Activated CD4-positive, alpha-beta T cell treated with anti-CD3 and anti-CD28 coated beads, Interleukin-2, amount 50 U/mL, for 48 hours (primary cell): ENCODE results near the gene PHKA2.

Source experiments
- DNase-seq, 2 experiments: peaks; one replicate each; pipeline ENCODE4 v3.0.0-alpha.2; 2020

PHKA2 gene

DNA sequence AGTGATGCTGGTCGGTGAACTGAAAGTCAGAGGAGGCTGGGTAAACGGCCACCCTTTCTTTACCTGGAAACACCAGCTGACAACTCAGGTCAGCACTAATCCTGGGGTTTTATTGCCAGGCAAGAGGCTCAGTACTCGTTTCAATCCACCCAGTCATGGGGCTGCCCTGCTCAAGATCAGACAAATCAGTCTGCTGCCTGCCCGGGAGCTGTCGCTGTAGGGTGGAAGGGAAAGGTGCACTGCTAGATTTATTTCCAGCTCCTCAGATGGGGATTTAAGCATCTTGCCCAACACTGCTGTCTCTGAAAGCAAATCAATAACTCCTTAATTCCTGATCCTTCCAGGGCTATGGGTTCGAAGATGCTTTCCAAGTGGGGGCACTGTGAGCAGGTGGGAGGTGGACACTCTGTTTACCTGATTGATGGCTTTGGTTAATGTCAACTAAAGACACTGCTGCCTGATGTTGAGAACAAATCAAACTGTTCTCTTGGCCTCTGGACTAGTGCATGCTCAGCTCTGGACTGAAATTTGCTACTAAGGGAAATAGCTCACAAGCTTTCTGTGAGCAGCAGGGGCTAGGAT is 59.3 kb downstream of the PHKA2 start:
- no peak for DNase-seq

- DNase-seq, result no peak
Observed at GRCh38 chrX:18920566-18920965, 63.3 kb downstream of the PHKA2 start.

DNA sequence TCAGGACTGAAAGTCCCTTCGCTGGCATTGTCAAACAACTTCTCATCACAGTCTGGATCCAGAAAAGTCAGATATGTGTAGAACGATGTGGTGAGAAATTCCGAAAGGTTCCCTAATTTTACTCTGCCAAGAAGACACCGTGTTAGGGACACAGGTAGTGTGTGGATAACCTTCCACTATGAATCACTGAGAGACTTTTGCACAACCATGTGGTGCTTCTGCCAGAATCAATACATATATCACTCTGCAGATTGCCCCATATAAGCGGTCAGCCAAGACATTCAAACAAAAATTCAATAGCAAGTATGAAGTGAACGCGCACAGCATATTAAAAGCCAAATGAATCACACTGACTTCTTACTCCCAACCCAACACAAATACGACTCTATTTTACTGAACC is 63.8 kb downstream of the PHKA2 start:
- DNase-seq, result no peak

- DNase-seq, result no peak
Observed at GRCh38 chrX:18917831-18918230, 66.1 kb downstream of the PHKA2 start.

DNA sequence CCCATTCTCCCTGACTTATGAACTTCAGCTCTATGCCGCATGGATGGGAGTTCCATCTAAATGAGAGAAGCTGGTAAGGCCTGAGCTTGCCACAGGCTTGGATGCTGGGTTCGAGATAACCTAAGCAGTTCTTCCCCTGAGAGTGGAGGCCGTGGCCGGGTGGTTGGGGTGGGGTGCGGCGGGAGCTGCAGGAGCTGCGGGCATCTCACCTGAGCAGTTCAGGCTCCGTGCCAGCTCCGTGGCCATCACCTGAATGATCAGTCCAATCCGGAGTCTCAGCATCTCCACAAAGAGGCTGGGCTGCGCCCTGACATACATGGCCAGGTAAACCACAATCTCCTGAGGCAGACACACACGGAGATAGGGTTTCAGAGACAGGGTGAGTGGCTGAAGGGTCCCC is 77.6 kb downstream of the PHKA2 start:
- no peak for DNase-seq

- DNase-seq, result no peak
Observed at GRCh38 chrX:18900401-18900976, 83.4 kb downstream of the PHKA2 start.

- no peak for DNase-seq
Observed at GRCh38 chrX:18899796-18900380, 84.0 kb downstream of the PHKA2 start.

DNA sequence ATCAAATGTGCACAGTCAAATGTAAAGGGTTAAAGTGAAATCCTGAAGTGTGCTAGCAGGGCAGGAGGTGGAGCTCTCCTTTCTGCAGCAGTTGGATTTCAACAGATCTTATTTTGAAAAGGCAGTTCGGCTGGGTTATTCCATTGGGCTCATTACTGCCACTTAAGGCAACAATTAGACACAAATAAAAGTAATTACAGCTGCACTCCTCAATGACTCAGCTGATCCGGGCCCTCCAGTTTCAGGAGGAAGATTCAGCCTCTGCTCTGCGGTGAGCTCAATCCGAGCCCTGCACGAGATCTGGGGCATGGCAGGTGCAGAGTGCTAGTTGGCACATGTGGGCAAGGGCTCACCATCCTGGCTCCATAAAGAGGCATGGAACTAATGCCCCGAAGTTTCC is 85.4 kb downstream of the PHKA2 start:
- DNase-seq, result no peak

DNA sequence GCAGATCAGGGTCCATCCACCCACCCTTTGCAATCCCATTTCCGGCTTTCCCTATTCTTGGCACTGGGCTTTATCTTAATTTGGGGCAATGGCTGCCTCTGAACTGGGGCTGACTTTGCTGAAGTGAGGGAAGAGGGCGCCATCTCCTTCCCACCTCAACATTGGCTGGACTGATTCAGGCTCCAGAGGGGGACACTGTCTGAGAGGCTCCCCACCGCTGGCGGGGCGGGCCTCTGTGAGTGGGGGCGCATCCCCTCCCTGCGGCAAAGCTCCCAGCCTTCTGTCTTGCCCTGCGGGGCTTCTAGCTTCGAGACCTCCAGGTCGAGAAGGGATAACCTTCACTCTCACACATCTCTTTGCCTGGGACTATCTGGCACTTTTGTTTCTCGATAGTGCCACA is 85.8 kb downstream of the PHKA2 start:
- DNase-seq, result no peak

- DNase-seq, result no peak
Observed at GRCh38 chrX:18897611-18898010, 86.3 kb downstream of the PHKA2 start.

DNA sequence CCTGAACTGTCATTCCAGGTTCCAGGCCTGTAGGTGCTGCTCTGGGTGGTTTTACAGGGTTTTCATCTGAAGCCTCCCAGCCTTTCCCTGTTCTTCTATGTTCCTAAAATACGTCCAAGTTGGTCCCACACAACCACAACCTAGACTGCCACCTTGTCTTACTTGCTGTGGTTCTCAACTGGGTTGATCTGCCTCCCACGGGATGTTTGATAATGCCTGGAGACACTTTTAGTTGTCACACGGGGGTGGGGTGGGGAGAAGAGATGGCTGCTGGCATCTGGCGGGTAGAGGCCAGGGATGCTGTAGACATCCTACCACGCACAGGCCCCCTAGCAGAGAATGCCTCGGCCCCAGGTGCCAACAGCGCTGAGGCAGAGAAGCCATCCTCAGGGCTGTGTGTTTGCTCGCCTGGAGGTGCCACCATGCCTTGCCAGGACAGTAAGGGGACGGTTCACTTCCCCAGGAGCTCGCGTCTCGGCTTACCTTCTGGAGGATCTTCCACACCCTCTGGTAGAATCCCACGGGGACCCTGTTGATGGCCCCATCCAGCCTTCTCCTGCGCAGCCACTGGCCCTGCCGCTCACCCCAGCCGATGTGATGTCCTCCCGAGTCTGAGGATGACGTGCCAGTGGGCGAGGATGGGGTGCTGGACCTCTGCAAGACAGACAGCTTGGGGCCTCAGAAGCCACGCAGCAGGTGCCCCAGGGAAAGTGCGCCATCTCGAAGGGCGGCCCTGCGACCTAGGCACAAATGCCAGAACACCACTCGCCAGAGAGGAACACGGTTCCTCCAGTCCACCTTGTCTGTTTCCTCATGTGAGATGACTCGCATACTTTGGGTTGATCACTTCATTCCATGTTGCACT is 87.0 kb downstream of the PHKA2 start:
- no peak for DNase-seq

DNA sequence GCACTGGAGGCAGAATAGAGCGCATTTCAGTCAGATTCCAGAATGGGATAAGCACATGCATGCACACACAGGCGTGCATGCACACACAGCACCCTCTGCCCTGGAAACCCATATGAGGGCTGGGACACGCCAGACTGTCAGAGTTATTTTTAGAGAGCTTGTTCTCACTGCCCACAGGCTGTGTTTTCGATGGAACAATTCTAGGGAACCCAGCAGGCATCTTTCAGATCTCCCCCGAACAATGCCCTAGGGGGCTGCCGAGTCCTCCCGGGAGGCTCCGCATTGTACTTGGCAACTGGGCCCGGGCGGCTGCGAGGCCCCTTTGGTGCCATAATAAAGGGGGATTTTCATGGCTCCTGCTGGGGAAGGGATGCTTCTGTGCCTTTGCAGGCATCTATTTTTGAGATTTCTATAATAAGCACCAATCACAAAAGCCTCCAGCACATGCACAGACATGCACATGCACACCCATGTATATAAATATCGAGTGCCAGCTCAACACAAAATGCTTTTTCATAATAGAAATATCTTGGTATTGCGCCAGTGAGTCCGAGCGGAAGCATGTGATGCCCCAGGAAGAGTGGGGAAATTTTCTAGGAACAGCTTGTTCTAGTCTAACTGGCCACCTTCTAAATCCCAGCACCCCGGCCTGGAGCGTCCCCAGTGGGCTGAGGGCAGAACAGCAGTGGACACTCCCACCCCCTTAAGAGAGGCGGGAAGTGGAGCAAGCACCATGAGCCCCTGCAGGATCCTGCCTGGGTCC is 88.5 kb downstream of the PHKA2 start:
- DNase-seq, result no peak

DNA sequence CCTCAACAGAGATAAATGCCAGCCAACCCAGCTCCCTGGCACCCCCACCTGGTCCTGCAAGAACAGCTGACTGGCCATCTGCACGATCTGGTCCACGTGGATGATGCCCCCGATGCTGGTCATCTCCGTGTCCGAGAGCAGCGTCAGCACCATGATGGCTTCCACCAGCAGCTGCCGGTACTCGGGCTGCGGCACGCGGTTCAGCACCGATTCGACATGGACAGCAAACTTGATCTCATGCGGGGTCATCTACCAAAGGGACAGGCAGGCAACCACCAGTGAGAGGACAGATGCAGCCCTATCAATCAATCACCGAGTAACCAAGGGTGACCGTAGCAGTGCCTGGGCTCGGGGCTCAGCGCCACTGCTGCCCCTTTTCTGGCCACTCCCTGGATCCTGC is 89.8 kb downstream of the PHKA2 start:
- DNase-seq, result no peak

DNA sequence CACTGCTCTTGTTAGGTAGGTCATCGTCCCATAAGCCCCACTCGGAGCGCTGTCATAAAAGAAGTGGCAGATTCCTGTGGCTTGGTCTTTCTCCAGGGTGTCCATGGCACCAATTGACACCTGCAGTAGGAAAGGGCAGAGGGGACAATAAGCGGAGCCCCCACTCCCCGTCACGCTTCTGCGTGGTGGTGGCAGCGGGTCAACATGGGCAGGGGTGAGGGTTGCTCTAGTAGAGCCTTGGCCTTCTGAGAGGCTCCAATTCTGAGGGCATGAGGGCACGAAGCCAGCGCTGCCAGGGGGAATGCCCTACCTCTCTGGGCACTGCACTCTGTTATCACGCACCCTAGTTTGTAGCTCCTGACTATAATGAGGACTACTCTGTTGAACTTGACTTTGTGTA is 90.4 kb downstream of the PHKA2 start:
- no peak for DNase-seq

DNA sequence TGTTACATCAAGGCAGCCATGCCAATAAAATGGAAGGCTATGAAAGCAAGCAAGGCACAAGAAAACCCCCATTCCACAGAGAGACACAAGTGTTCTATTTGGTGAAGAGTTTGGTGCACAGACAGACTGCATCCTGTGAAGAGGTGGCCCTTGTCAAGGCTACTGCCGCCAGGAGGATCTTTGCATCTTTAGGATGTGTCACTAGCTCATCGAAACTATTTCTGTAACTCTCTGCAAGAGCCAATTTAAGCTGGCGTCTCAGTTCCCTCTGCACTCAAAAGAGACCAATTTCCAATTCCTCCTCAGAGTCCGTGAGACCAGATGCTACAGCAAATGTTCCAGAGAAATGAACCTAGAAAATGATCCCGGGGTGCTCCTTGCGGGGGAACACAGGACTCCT is 91.0 kb downstream of the PHKA2 start:
- DNase-seq, result no peak

DNA sequence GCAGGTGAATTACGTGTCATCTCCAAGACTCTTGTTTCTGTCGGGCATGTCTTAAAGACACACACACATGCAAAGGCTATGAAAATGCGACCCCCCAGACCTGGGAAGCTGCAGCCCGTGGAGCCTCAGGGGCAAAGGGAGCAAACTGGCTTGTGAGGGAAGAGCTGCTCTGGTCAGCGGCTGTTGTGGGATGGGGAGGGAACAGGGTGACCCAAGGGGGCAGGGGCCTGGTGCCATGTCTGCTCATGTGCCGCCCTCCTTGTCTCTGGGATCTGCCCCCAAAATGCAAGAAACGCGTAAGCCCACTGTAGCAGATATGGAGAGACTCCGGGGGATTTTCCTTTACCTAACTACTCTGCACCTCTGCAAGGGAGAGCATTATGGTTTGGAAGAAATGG is 92.4 kb downstream of the PHKA2 start:
- no peak for DNase-seq

GRCh38 chrX:18890724-18891547 is 93.0 kb downstream of the PHKA2 start:
- no peak for DNase-seq

GRCh38 chrX:18890049-18890381 is 93.9 kb downstream of the PHKA2 start:
- DNase-seq, result no peak

- DNase-seq, result no peak
Observed at GRCh38 chrX:18889346-18890048, 94.4 kb downstream of the PHKA2 start.

DNA sequence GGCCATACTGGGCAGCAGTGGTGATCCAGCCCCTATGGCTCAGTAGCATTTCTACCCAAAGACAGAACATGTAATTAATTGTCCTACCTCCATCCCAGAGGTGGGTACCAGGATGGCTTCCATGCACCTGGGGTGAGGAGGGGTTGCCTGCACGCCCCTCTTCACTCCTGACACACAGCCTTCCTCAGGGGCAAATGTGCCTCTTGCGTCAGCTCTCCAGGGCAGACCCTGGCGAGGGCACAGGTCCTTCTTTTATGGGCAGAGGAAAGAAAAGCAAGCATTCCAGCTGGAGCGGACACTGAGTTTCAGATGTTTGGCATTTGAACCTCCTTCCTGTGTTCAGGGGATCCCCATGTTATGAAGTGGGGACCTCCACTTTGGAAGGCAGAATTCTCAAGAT is 95.6 kb downstream of the PHKA2 start:
- DNase-seq, result no peak

DNA sequence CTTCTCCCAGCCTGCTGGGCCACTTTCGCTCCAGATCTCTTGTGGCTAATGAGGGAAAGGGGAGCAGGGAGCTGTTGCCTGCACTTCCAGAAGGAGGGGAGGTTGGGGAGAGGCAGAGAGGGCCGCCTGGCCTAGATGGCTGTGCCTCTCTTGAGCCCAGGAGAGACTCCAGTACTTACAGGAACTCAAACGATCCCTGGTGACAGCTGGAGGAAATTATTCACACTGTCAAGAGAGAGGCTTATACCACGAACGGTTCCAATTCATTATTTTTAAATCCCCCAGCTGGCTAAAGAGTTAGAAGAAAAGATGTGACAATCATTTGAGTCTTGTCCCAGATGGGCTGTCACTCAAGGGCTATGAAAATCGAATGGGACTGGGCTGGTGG is 96.1 kb downstream of the PHKA2 start:
- DNase-seq, result no peak
